Subcutaneous adipose tissue (tissue), 4 donors: ENCODE measurements around the gene UBE4B. TPM values are rescaled to one million over a fixed set of nuclear protein-coding genes. Genes with fewer than 3 reads are reported as not detected.

Experiments
- CTCF ChIP-seq: fragments of 450-650 bp; IDR thresholded peaks from one replicate; pipeline ENCODE4 v1.5.1; 2016; ENCODE audit warnings: low read depth, mild to moderate bottlenecking, control low read depth, antibody characterized with exemption, moderate library complexity
- total RNA-seq, 4 donors: library from RNA; depleted of rRNA; stranded (reverse); fragments of >200 nt; gene quantifications; one replicate each; pipeline ENCODE4 v1.1.0, GENCODE V29; 2016

UBE4B gene
- total RNA-seq, 4 donors from 2014 or later: 38.2 to 57.8 (median 50.0) TPM

GRCh38 chr1:10113501-10113900 is 80.7 kb downstream of the UBE4B start:
- TF ChIP-seq CTCF: no peak

GRCh38 chr1:10114746-10115145 is 82.0 kb downstream of the UBE4B start:
- TF ChIP-seq CTCF: no peak

- TF ChIP-seq CTCF: no peak
Measured at GRCh38 chr1:10117132-10117531, 84.4 kb downstream of the UBE4B start.

GRCh38 chr1:10117865-10118264 is 85.1 kb downstream of the UBE4B start:
- TF ChIP-seq CTCF: no peak

GRCh38 chr1:10121688-10122087 is 88.9 kb downstream of the UBE4B start:
- TF ChIP-seq CTCF: no peak

- TF ChIP-seq CTCF: no peak
Measured at GRCh38 chr1:10122926-10123325, 90.2 kb downstream of the UBE4B start.

- TF ChIP-seq CTCF: no peak
Measured at GRCh38 chr1:10128101-10128765, 95.5 kb downstream of the UBE4B start.
